ENCODE results near the gene HHIPL1.

HHIPL1 gene

DNA sequence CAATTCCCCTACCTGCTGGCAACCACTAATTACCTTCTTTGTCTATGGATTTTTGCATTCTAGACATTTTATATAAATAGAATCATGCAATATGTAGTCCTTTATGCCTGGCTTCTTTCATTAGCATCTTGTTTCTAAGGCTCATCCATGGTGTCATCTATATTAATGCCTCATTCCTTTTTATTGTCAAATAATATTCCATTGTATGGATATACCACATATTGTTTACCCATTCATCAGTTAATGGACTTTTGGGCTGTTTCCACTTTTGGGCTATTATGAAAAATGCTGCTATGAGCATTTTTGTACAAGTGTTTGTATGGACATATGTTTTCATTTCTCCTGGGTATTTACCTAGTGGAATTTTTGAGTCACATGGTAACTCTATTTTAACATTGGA, 57.2 kb downstream of the HHIPL1 start:
- TF ChIP-seq, protein P1, sequence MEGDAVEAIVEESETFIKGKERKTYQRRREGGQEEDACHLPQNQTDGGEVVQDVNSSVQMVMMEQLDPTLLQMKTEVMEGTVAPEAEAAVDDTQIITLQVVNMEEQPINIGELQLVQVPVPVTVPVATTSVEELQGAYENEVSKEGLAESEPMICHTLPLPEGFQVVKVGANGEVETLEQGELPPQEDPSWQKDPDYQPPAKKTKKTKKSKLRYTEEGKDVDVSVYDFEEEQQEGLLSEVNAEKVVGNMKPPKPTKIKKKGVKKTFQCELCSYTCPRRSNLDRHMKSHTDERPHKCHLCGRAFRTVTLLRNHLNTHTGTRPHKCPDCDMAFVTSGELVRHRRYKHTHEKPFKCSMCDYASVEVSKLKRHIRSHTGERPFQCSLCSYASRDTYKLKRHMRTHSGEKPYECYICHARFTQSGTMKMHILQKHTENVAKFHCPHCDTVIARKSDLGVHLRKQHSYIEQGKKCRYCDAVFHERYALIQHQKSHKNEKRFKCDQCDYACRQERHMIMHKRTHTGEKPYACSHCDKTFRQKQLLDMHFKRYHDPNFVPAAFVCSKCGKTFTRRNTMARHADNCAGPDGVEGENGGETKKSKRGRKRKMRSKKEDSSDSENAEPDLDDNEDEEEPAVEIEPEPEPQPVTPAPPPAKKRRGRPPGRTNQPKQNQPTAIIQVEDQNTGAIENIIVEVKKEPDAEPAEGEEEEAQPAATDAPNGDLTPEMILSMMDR (IDR thresholded peaks at IDR 0.05), result no peak
- H3K4me3 ChIP-seq, result no peak overlapping the region
- no peak for DNase-seq (ENCODE audit: low spot score)
- no peak overlapping the region for H3K27ac ChIP-seq

DNA sequence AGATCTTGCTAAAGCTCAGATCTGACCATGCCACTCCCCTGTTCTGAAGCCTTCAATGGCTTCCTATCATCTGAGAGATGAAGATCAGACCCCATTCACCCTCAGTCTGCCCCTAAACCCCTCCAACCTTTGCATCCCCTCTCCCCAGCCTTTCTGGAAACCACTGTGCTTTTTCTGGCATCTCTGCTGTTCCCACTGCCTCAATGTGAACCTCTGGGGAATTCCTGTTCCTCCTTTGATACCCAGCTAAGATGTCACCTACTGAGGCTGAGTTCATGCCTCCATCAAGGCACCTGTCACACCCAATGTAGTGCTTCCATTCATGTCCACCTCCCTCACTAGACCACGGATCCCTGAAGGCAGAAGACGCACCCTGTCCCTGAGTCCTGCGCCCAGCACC, 58.5 kb downstream of the HHIPL1 start:
- no peak overlapping the region for H3K4me3 ChIP-seq
- no peak for DNase-seq (ENCODE audit: low spot score)
- H3K27ac ChIP-seq, result no peak overlapping the region
- TF ChIP-seq, protein P1 (IDR thresholded peaks at IDR 0.05), result no peak

DNA sequence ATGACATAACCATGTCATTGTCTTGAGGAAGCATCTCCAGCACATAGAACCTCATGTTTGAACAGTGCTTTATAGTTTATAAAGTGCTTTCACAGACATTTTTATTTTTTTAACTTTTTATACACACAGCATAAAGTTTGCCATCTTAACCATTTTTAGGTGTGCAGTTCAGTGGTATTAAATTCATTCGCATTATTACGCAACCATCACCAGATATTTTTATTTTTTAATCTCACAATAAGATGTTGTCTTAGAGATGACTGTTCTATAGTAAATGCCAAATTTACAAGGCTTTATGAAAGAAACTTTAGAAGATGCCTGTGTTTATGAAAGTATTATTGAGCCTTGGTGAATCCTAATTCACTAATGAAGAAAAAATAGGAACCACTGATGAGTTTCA, 59.1 kb downstream of the HHIPL1 start:
- TF ChIP-seq, protein P1 (IDR thresholded peaks at IDR 0.05), result no peak
- DNase-seq (ENCODE audit: low spot score), result no peak
- Histone ChIP-seq H3K4me3 (no peak overlapping the region), H3K27ac (no peak overlapping the region)

DNA sequence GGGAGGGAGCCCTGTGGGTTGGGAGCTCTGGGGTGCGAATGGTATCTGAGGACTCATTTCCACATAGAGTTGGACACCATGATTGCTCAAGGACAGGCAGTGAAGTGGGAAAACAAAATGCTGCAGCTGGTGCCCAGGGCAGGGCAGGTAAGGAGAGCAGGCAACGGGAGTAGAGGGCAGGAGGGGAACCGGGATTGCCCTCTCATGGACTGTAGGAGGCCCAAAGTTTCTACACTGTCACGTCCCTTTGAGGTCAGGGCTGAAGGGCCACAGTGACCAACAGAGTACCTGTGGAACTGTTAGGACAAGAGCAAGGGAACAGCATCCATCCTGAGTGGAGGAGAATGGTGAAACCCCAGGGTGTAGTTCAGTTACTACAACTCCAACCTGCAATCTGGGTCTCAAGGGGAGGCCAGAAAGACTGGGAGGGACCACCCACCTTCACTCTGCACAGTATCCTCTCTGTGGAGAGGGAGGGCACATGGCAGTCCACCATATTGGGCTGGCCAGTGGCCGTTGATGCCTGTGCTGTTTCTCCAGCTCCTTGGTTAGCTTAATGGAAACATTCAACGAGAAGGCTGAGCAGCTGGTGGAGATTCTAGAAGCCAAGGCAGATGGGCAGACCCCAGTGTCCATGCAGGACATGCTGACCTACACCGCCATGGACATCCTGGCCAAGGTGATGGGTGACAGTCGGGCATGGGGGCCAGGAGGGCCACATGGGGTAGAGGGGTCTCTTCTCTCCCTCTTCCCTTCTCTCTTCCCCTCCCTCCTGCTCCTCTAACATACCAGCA, 61.4 kb downstream of the HHIPL1 start:
- TF ChIP-seq, protein P1 (IDR thresholded peaks at IDR 0.05), result no peak
- DNase-seq (ENCODE audit: low spot score), result no peak
- no peak overlapping the region for H3K4me3 ChIP-seq
- H3K27ac ChIP-seq, result no peak overlapping the region

DNA sequence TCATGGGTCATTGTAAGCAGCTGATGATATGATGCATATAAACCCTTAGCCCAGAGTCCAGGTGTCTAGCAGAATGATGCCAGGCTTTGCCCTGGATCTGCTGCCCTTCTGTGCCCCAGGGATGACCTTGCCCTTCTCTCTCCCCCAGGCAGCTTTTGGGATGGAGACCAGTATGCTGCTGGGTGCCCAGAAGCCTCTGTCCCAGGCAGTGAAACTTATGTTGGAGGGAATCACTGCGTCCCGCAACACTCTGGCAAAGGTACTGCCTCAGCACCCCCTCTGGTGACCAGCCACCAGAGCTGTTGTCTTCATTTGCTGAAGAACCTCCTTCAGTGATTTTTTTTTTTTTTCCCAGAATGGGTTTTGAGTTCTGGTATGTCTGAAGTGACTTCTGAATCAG, 62.5 kb downstream of the HHIPL1 start:
- DNase-seq (ENCODE audit: low spot score), result no peak
- TF ChIP-seq, protein P1 (IDR thresholded peaks at IDR 0.05), result no peak

DNA sequence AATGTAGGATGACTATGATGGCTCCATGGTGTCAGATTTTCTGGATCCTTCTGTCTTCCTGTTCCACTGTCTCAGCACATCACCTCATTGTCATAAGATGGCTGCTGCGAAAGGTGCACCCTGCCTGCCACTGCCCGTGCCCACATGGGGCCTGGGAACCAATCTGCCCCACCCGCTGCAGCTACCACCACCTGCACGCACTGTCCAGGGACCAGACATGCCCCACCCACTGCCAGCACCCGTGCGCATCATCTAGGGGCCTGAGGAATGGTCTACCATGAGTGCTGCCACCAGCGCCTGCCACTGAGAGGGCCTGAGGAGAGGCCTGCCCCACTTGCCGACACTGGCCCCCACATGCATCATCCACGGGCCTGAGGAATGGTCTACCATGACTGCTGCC, 63.0 kb downstream of the HHIPL1 start:
- H3K4me3 ChIP-seq, result no peak overlapping the region
- TF ChIP-seq, protein P1 (IDR thresholded peaks at IDR 0.05), result no peak
- H3K27ac ChIP-seq, result no peak overlapping the region
- no peak for DNase-seq (ENCODE audit: low spot score)

More for the DNA sequence above, 62.5 kb downstream of the HHIPL1 start:
- Histone ChIP-seq H3K4me3 (no peak overlapping the region), H3K27ac (no peak overlapping the region)

DNA sequence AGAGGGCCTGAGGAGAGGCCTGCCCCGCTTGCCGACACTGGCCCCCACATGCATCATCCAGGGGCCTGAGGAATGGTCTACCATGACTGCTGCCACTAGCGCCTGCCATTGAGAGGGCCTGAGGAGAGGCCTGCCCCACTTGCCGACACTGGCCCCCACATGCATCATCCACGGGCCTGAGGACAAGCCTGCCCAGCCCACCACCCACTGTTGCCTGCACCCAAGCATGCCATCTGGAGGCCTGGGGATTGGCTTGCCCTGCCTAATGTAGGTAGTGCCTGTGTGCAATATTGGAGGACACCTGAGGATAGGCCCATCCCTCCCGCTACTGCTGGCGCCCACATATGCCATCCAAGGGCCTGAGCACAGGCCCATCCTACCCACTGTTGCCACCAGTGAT, 63.5 kb downstream of the HHIPL1 start:
- Histone ChIP-seq H3K27ac (no peak overlapping the region), H3K4me3 (no peak overlapping the region)
- TF ChIP-seq, protein P1 (IDR thresholded peaks at IDR 0.05), result no peak
- DNase-seq (ENCODE audit: low spot score), result no peak

Data from coronary artery (tissue), 2 donors.